HK-2 (cell line): ENCODE measurements around the gene TUBGCP6.
"Not testable (repeated sequence)": the region's sequence is repeated elsewhere in the genome, so short reads cannot be mapped to it uniquely, and the experiment has no call there.

Experiments
- DNase-seq: peaks from one replicate; pipeline ENCODE4 v3.0.0-alpha.2; 2018; ENCODE audit not compliant: unreplicated experiment

TUBGCP6 gene

GRCh38 chr22:50169774-50170341, 75.0 kb downstream of the TUBGCP6 start:
- DNase-seq: no peak

GRCh38 chr22:50169181-50169759, 75.6 kb downstream of the TUBGCP6 start:
- DNase-seq: no peak

- not testable (repeated sequence) for DNase-seq
Measured at GRCh38 chr22:50168490-50169180, 76.2 kb downstream of the TUBGCP6 start.

GRCh38 chr22:50167689-50168489, 76.9 kb downstream of the TUBGCP6 start:
- DNase-seq: no peak
